HPDE6-E6E7 (cell line): Measurements from ENCODE around the gene SPIRE1.

Experiments
- DNase-seq: peaks from one replicate; pipeline ENCODE4 v3.0.0; 2011; ENCODE audit warnings: missing footprints; ENCODE audit errors: extremely low spot score

Gene SPIRE1

DNA sequence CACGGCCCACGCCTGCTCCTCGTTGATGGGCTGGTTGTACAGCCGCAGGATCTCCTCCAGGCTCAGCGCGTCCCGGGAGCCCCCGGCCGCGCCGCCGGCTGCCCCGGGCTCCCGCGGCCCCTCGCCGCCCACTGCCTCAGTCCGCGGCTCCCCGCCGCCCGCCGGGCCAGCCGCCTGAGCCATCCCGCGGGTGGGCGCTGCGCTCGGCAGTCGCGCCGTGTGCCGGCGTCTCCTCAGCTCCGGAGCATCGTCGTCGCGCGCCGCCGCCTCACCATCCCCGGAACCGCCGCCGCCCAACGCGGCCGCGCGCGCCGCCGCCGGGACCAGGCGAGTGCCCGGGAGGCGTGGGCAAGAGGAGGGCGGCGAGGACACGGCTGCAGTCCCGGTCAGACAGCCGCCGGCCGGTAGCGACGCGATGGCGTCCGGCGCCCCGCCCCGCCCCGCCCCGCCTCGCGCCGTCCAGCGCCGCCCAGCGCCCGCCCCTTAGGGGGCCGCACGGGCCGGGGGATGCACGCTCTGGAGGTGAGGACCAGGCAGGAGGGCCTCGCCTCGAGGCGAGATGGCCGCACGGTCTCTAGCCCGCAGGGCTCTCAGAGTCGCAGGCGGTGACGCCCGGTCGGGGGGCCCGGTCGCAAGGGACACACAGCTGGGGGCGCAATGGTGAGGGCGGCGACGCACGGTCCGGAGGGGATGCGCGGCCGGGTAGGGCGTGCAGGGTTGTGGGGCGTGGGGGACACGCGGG is at the start of gene SPIRE1:
SPIRE1 (minus strand) TSS at position 424 of the 742 bp plus-strand sequence; CDS start at position 183, 241 bp downstream.
- no peak for DNase-seq

DNA sequence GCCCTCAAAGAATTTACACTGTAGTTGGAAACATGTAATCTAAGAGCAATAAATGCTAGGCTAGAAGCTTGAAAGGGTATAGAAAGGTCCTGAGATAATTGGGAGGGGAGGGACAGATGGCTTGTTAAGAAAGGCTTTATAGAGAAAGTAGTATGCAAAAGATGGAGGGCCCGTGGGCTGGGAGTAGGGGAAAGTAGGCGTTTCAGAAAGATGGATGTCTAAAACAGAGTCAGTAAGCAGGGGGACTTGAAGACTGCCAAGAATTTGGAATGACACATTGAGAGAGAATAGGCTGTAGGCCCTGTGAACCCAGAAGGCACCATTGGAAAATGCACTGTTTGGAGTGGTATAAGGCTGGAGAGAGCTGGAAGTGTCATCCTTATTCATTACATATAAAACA is 45.8 kb upstream of the SPIRE1 start:
- DNase-seq: no peak

DNA sequence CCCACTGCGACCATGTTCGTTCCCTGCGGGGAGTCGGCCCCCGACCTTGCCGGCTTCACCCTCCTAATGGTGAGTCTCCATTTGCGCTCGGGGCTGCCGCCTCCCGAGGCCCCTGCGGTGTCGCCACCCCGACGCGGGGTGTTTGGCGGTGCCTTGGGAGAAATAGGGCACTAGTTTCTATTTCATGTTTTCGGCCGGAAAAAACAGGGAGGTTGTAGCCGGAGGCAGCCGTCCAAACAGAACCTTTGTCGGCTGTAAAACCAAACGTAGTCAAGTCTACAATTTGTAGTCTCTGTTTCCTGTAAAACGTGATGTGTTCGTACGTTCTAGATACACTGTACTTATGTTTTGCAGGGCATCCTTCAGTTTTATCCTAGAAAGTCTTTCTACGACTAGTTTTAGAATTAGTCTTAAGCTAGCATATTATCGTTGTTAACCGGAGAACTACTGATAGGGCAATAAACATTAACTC is 45.2 kb upstream of the SPIRE1 start:
- no peak for DNase-seq

DNA sequence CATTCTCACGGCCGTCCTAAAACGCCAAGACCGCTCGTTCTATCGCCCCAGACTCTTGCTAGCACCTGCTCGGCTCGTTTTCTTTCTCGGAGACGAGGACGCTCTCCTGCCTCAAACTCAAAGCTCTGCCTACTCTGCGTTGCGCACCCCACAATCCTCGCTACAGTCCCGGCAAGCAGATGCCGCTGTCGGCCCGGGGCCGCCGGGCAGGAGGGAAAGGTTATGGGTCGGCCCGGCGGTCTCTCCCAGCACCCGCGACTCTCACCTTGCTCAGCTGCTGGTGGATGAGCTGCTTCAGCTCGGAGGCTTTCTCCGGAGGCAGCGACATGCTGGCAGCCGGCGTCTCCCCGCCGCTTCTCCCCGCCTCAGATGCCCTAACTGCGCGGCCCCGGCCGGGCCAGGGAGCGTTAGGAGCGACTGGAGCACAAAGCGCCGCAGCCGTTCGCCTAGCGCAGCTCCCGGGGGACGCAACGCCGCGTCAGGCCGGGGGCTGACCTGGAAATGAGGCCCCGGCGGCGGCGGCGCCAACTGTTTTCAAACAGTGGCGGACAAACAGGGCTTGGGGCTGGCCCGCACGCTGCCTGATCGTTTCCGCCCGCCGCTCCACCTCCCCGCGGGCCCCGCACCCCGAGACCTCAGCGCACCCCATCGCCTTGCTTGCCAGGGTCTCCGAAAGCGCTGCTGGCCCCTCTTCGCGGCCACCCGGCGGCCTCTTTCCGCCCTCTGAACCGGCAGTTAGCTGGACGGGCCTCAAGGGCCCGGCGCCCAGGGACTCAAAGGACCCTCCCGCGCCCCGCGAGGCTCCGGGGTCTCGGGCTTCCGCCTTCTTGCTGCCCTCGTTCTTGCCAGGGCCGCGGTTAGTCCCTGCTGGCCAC is 44.6 kb upstream of the SPIRE1 start, which contains the start of the genes CEP76 and PSMG2:
CEP76 (minus strand) TSS at position 503 of the 875 bp plus-strand sequence; CDS start at position 328, 175 bp downstream.
PSMG2 (plus strand) TSS at position 822 of the 875 bp plus-strand sequence. CDS start 66 bp downstream, outside the sequence.
- peak; percentile 83 for DNase-seq

DNA sequence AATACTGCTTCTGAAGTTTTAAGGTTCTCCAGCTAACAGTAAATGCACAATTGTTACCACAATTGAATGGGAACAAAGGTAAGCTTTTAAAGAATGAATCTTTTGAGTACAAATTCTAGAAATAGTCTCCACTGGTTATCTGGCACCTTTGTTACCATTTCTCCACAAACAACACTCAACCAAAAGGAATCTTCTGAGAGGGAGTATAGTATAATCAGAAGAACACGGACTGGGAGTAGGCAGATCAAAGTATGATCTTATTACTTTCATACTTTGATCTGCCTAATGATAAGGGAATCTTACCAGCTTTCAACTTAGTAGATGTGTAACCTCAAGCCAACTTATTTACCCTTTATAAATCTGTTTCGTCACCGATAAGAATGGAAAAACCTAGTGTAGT is 43.3 kb upstream of the SPIRE1 start:
- no peak for DNase-seq

DNA sequence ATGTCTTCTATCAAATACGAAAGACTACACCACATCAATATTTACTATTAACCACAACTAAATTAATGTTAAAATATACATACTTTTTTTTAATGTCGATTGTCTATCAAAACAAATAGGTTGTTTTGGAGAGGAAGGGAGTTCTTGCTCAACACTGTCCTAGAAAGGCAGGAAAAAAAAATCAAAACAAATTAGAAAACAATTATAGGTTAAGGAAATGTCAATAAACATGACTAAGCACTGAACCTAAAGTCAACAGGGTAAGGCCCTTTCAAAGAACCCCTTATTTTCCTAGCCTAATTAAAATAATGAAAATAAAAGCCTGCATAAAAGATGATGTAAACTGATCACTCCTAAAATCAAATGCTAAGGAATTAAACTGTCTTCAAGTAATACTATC is 41.8 kb upstream of the SPIRE1 start:
- no peak for DNase-seq

DNA sequence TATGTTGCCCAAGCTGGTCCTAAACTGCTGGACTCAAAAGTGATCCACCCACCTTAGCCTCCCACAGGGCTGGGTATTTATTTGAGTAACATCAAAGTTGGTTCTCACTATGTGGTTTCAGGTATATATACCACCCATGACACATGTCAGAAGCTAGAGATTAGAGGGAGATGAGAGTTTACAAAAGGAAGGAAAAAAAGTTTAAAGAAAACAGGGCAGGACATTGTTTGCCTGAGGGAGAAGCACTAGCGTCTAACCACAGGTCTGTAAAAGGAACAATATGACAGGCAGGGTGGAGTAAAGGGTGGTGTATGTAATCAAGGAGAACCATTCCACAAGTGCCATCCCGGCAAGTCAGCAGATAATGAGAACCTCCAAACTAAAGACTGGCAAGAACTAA is 36.1 kb upstream of the SPIRE1 start:
- DNase-seq: no peak

DNA sequence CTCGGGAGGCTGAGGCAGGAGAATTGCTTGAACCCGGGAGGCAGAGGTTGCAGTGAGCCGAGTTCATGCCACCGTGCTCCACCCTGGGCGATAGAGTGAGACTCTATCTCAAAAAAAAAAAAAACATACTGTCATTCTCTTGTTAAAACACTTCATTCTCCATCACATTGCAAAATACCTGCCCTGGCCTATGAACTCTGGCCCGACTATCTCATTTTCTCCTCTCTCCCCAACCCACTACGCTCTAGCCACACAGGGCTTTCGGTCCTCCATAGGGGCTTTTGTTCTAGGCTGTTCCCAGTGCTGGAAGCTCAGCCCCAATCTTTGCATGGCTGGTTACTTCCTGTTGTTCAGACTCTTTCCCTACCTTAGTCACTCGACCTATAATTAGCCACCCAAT is 34.3 kb upstream of the SPIRE1 start:
- no peak for DNase-seq

DNA sequence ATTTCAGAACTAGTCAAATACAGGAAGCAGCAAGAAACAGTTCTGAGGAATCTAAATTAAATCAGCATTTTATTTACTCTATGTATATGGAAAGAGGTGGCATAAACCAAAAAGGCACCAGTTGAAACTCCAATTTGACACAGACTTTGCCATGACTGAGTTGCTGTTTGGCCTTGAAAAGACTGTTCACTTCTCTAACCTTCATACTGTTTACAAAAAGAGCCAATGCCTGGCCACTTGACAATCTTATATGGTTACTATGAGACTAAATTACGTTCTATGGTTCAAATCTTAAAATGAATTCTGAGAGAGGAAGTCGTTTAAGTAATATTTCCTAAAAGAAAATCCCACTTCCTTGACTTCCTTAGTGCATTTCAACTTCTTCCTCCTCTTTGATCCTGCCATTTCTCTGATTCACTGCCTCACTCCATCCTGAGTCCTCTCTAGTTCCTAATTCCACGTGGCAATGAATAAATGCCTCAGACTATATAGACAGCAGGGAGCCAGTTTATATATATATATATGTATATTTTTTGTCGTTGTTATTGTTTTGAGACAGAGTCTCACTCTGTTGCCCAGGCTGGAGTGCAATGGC is 31.4 kb upstream of the SPIRE1 start:
- DNase-seq: no peak

DNA sequence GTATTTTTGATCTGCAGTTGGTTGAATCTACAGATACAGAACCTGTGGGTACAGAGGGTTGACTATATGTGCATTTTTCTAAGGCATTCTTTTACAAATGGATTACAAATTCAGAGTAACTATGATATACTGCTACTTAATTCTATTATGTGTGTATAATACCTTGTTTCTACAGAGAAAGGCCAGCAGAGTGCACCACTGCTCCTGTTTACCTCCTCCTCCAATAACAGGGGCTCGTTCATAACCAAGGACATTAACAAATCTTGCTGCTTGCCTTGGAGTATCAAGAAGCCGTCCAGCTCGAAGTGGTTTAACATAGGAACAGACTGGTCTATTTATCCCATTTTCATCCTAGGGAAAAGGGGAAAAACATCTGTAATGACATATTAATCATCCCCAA is 28.2 kb upstream of the SPIRE1 start:
- DNase-seq: no peak

DNA sequence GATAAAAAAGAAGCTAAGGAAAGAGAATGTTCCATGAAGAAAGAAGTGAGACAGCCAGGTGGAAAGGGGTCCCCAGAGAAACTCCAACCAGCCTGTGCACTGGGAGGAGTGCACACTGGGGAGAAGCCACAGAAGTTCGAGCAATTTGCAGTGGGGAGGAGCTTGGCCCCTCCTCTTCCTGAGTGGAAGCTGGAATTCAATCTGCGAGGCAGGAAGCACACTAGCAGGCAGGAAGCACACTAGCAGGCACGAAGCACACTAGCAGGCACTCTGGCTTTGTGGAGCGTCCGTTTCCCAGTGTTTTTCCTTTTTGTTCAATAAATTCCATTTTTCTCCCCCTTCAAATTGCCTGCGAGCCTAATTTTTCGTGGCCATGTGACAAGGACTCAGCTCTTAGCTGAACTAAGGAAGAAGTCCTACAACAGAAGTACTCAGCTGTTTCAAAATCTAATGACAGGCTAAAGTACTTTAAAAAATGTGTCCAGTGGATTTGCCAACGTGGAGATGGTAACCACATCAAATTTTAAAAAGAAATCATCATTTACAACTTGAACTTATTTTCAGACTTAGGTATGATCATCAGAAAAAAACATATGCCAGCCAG is 21.4 kb upstream of the SPIRE1 start:
- no peak for DNase-seq

DNA sequence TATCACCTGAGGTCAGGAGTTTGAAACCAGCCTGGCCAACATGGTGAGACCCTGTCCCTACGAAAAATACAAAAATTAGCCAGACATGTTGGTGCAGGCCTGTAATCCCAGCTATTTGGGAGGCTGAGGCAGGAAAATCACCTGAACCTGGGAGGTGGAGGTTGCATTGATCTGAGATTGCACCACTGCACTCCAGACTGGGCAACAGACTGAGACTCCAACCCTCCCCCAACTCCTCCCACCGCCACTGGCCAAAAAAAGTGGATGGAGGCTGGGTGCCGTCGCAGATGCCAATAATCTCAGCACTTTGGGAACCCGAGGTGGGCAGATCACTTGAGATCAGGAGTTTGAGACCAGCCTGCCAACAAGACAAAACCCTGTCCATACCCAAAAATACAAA is 10.1 kb upstream of the SPIRE1 start:
- no peak for DNase-seq

DNA sequence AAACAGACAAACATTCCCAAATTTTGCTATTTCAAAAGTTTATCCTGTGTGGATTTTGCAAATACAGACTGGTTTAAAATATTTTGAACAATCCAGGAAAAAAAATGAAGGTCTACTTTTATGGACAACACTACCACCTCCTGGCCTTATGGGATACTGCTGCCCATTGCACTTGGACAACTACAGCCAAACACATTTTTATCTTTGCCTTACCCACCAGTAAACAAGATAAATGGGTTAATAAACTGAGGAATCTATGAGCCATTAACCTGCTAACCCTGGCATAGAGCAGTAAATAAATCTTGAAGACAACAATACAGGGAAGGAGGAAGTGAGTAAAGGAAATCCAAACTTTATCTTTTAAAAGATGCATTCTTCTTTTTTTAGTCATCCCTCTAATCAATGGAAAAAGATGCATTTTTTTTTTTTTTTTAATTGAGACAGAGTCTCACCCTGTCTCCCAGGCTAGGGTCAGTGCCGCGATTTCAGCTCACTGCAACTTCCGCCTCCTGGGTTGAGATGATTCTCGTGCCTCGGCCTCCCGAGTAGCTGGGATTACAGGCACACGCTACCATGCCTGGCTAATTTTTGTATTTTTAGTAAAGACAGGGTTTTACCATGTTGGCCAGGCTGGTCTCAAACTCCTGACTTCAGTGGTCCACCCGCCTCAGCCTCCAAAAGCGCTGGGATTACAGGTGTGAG is 2.1 kb upstream of the SPIRE1 start:
- no peak for DNase-seq

DNA sequence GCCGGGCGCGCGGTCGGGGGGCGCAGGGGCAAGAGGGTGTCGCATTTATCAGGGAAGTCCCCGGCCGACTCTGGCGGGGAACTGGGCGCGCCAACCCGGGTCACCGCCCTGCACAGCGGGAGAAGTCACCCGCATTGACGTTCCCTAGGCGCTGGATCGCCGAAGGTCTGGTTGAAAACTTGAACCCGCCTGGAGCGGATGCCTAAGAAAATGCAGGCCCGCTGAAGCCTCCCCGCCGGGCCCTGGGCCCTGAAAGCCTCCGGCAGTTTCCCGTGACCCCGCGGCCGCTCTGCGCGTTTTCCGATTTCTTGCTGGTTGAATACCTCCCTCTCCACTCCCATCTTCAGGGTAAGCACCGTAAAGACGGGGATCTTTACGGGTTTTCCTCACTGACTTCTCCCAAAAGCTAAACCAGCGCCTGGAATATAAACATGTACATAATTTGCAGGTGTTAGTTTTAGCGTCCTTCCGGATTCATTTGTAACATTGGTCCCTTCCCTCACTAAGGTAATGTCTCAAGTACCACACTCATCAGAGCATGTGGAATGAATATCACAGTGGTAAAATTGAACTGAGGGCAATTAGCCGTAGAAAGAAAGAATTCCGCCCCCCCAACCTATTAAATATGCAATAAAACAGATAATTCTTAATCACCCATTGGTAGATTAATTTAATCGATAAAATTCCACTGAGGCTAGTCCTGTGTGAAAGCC is 675 bp upstream of the SPIRE1 start:
- DNase-seq: no peak

DNA sequence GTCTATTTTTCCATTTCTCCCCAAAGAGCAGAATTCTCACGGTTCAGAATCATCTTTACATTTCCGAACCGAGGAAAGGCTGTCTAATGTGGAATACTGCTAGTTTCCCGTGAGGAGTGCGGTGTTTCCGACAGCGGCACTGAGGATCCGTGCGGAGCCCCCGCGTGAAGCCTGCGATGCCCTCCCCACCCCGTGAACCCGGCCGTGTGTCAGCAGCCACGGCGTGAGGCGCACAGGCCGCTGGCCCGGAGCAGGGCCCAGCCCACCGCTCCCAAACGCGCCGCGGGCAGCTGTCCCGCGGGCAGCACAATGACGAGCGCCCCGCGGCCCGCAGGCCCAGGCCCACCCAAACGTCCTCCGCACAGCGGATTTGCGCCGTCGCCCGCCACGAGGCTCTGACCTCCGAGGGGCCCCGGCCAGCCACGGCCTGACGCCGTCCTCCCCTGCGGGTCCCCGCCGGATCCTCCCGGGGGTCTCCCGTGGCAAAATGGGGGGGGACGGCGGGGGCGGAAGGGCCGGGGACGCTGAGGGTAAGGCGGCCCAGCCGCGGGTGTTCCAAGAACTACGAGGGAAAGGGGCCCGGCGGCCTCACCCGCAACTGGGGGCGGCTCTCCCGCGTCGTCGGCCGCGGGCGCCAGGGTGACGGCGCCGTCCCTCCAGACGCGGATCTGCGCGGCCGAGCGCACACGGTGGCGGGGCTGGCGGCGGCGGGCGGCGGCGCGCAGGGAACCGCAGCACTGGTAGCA is 796 bp downstream of the SPIRE1 start:
- no peak for DNase-seq

DNA sequence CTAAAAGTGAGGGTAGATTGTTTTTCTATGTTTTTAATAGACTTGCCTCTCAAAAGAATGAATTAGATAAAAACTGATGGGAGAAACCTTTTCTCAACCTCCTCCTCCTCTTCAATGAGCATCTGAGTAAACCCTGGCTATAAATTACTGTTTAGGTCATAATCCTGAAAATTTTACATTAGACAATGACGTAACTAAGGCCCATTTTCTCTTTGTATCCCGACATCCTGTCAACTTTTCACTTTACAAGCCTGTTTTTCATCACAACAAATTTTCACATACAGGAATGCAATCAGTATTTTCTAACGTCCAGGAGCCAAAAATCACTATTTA is 1.3 kb downstream of the SPIRE1 start:
- DNase-seq: no peak

DNA sequence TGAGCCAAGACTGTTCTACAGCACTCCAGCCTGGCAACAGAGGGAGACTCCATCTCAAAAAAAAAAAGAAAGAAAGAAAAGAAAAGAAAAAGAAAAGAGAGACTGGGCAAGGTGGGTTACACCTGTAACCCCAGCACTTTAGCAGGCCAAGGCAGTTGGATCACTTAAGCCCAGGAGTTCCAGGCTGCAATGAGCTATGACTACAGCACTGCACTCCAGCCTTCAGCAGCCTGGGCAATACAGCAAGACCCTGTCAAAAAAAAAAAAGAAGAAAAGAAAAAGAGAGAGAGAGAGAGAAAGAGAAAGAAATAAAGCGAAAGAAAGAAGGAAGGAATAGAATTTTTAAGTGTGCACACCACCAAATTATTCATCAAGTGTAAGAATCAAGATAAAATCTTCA is 2.9 kb downstream of the SPIRE1 start:
- DNase-seq: no peak

DNA sequence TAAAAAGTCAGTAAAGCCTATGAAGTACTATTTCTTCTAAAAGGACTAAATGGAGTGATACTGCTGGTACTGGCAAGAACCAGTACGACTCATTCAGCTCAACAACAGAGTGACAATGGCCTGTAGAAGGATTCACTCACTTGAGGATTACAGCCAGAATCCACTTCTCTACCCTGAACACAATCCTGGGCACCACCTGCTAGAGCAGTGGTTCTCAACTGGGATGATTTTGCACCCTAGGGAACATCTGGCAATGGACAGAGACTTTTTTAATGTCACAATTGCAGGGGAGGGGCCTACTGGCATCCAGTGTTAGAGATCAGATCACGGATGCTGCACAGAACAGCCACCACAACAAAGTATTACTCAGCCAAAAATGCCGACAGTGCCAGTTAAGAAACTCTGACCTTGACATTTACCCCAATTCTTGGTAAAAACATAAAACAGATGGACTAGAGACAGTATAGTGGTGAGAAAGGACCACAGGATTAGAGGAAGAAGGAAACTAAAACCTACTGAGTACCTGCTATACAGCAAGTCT is 5.0 kb downstream of the SPIRE1 start:
- DNase-seq: no peak

DNA sequence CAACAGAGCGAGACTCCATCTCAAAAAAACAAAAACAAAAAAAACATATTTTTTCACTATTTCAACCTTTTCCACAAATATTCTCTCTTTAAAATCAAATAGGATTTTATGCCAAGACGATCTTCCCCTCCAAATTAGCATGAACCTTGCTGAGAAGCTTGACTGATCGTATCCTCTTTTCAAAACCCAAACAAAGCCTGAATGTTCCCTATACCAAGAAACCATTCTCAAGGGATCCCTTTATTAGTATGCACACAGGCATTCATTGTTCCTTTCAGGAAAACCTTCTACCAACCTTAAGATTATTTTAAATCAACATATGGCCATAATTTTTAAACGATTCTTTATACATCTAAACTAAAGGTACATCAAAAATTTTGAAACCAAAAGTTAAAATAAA is 6.3 kb downstream of the SPIRE1 start:
- no peak for DNase-seq

DNA sequence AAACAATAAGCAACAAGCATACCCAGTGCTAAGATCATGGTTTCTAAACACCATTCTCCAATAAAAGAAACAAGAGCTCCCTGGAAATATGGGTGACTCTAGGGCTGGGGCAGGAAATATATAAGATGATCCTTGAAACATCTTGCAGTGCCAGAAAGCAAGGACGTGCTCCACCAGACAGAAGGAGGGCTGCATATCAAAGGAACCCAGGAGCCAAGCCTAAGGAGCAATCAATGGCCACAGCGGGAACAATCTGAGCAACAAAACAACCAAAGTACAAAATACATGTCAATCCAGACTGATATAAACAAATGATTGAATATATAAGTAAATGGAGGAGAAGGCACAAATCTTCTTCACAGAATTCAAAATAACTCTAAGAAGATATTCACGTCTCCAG is 10.1 kb downstream of the SPIRE1 start:
- DNase-seq: no peak
